ENCODE results near the gene IL17RE. TPM values are rescaled to one million over a fixed set of nuclear protein-coding genes. Genes with fewer than 3 reads are reported as not detected.
A peak's percentile ranks its signal among the peaks of the same experiment; 100 is the strongest.

The IL17RE gene
- total RNA-seq, 1 donor: 0.72 TPM

DNA sequence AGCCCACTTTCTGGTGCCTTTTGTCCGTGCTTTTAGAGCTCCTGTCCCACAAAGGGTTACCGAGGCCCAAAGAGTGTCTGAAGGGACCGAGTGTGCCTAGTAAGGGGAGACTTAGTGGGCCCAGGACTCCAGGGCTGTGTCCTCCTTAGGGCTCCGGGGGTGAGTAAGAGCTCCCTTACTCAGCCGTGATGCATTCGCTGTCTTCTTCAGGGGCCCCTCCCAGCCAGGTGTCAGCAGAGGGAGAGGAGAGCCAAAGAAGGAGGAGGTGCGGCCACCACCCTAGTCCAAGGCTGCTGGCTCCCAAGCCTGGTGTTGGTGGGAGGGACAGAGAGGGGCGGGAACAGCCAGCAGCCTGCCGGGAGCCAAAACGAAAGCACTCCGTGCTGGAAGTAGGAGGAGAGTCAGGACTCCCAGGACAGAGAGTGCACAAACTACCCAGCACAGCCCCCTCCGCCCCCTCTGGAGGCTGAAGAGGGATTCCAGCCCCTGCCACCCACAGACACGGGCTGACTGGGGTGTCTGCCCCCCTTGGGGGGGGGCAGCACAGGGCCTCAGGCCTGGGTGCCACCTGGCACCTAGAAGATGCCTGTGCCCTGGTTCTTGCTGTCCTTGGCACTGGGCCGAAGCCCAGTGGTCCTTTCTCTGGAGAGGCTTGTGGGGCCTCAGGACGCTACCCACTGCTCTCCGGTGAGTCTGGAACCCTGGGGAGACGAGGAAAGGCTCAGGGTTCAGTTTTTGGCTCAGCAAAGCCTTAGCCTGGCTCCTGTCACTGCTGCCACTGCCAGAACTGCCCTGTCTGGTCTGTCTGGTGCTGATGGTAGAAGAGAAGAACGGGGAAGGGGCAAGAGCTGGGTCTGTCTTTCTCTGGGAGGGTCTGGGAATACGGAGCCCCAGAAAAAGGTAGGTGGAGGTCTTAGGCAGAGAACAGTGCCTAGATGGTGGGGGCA is 14.4 kb downstream of the IL17RE start, which contains the start of gene IL17RC:
Gene IL17RC (plus strand): TSS at position 365 of the 947 bp plus-strand sequence. CDS start 218 bp downstream, at position 583.
- peaks cover 2% of the 10 kb centered on the region for H4K20me1 ChIP-seq (ENCODE audit: insufficient read depth, low read length)
- H3K4me2 ChIP-seq (ENCODE audit: insufficient read depth, low read length): peak within 1 kb of the TSS; percentile 93
- peak within 1 kb of the TSS; percentile 76 for H3K4me3 ChIP-seq (ENCODE audit: insufficient read depth, low read length)
- DNase-seq (ENCODE audit: insufficient read length, low spot score, missing footprints): peak; percentile 97
- H3K4me1 ChIP-seq (ENCODE audit: insufficient read depth, low read length): peaks cover 53% of the 10 kb centered on the region
- H3K27me3 ChIP-seq (ENCODE audit: insufficient read depth, low read length): no peaks in the 10 kb centered on the region
- peak within 1 kb of the TSS; percentile 92 for H2AFZ ChIP-seq (ENCODE audit: low read length)
- no peaks in the 10 kb centered on the region for H3K9me3 ChIP-seq (ENCODE audit: low read depth, low read length)
- no peaks in the 10 kb centered on the region for H3K36me3 ChIP-seq (ENCODE audit: insufficient read depth, low read length)
- peaks cover 16% of the 10 kb centered on the region for H3K79me2 ChIP-seq (ENCODE audit: insufficient read depth, low read length)
- H3K27ac ChIP-seq (ENCODE audit: low read depth, low read length): peak within 1 kb of the TSS; percentile 73
- TF ChIP-seq, protein P1, sequence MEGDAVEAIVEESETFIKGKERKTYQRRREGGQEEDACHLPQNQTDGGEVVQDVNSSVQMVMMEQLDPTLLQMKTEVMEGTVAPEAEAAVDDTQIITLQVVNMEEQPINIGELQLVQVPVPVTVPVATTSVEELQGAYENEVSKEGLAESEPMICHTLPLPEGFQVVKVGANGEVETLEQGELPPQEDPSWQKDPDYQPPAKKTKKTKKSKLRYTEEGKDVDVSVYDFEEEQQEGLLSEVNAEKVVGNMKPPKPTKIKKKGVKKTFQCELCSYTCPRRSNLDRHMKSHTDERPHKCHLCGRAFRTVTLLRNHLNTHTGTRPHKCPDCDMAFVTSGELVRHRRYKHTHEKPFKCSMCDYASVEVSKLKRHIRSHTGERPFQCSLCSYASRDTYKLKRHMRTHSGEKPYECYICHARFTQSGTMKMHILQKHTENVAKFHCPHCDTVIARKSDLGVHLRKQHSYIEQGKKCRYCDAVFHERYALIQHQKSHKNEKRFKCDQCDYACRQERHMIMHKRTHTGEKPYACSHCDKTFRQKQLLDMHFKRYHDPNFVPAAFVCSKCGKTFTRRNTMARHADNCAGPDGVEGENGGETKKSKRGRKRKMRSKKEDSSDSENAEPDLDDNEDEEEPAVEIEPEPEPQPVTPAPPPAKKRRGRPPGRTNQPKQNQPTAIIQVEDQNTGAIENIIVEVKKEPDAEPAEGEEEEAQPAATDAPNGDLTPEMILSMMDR (IDR thresholded peaks at IDR 0.05; ENCODE audit: extremely low read depth, low read depth, low read length): no peak

DNA sequence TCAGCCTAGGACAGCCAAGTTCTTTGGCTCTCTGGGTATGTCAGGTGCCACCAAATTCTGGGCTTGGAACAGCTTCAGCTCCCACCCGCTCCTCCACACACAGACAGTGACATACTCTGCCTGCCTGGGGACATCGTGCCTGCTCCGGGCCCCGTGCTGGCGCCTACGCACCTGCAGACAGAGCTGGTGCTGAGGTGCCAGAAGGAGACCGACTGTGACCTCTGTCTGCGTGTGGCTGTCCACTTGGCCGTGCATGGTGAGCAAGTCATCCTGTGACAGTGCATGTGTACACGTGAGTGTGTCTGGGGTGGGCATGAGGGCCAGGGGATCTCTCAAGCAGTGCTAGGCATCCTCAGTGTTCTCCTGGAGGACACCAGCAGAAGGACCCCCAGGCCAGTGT is 15.2 kb downstream of the IL17RE start:
- Histone ChIP-seq H3K36me3 (ENCODE audit: insufficient read depth, low read length) (no peaks in the 10 kb centered on the region), H3K27me3 (ENCODE audit: insufficient read depth, low read length) (no peaks in the 10 kb centered on the region), H3K4me3 (ENCODE audit: insufficient read depth, low read length) (peak overlapping the region; percentile 76), H3K4me2 (ENCODE audit: insufficient read depth, low read length) (peak overlapping the region; percentile 93), H2AFZ (ENCODE audit: low read length) (no peak overlapping the region), H4K20me1 (ENCODE audit: insufficient read depth, low read length) (no peaks in the 10 kb centered on the region), H3K4me1 (ENCODE audit: insufficient read depth, low read length) (peaks cover 45% of the 10 kb centered on the region), H3K79me2 (ENCODE audit: insufficient read depth, low read length) (peaks cover 16% of the 10 kb centered on the region), H3K27ac (ENCODE audit: low read depth, low read length) (peak overlapping the region; percentile 73), H3K9me3 (ENCODE audit: low read depth, low read length) (no peaks in the 10 kb centered on the region)
- DNase-seq (ENCODE audit: insufficient read length, low spot score, missing footprints): no peak
- TF ChIP-seq, protein P1 (IDR thresholded peaks at IDR 0.05; ENCODE audit: extremely low read depth, low read depth, low read length): no peak

DNA sequence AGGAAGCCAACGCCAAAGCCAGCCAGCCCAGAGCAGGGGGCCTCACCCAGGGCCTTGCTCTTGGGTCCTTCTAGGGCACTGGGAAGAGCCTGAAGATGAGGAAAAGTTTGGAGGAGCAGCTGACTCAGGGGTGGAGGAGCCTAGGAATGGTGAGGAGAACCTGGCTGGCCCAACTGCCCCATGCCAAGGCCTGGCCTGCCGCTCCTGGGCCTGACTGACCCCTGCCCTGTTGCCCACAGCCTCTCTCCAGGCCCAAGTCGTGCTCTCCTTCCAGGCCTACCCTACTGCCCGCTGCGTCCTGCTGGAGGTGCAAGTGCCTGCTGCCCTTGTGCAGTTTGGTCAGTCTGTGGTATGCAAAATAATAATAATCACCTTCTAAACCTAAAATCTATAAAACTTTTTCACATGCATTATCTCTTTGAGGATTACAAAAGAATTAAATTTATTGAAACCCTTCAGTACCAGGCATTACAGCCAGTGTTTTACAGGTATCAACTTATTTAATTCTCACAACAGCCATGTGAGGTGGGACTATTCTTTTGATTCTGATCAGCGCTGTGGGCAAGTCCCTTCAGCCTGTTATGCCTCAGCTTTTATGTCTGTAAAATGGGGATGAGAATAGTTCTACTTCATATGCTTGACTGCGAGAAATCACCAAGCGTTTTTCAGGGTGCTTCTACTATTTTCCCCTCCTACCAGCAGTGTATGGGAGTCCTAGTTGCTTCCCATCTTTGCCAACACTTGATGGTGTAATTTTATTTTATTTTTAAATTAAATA is 15.8 kb downstream of the IL17RE start:
- no peak for DNase-seq (ENCODE audit: insufficient read length, low spot score, missing footprints)
- Histone ChIP-seq H4K20me1 (ENCODE audit: insufficient read depth, low read length) (no peaks in the 10 kb centered on the region), H3K79me2 (ENCODE audit: insufficient read depth, low read length) (peaks cover 16% of the 10 kb centered on the region), H3K27me3 (ENCODE audit: insufficient read depth, low read length) (no peaks in the 10 kb centered on the region), H2AFZ (ENCODE audit: low read length) (no peak overlapping the region), H3K4me2 (ENCODE audit: insufficient read depth, low read length) (peak overlapping the region; percentile 93), H3K4me1 (ENCODE audit: insufficient read depth, low read length) (peaks cover 44% of the 10 kb centered on the region), H3K27ac (ENCODE audit: low read depth, low read length) (no peak overlapping the region), H3K9me3 (ENCODE audit: low read depth, low read length) (no peaks in the 10 kb centered on the region), H3K4me3 (ENCODE audit: insufficient read depth, low read length) (no peak overlapping the region), H3K36me3 (ENCODE audit: insufficient read depth, low read length) (no peaks in the 10 kb centered on the region)
- TF ChIP-seq, protein P1 (IDR thresholded peaks at IDR 0.05; ENCODE audit: extremely low read depth, low read depth, low read length): no peak
